ENCODE results near the gene MCTP1.

DNA sequence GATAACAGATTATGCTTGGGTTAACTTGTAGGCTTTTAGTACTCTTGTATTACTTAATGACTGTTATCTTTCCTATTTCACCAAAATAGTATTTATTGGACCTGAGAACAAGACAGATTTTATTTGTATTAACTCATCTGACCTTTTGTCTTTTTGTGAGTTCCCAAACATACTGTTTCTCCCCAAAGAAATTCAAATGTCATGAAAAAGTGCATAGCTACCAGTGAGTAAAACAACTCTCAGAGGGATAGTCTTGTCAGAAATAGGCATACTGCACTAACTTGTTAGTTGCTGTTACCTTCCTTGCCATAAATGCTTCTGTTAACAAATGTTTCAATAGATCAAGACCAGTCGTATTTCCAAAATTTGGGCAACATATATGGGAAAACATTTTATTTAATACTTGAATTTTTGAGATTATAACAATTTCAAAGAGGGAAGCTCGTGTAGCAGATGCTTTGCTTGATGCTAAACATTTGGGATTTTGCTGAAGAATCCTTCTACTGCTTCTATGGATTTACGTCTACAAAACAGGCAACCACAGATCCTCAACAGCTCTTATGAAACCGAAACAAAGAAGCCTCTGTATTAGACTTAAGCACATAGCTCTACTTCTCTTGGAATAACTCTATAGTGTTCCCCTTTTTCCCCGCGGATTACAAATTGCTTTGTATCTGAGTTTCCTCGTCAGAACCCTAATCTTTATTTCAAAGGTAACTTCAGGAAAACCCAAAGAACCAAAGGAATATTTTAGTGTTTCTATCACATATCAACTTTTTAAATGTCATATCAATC lies 248.8 kb downstream of the MCTP1 start:
- TF ChIP-seq, protein P1, sequence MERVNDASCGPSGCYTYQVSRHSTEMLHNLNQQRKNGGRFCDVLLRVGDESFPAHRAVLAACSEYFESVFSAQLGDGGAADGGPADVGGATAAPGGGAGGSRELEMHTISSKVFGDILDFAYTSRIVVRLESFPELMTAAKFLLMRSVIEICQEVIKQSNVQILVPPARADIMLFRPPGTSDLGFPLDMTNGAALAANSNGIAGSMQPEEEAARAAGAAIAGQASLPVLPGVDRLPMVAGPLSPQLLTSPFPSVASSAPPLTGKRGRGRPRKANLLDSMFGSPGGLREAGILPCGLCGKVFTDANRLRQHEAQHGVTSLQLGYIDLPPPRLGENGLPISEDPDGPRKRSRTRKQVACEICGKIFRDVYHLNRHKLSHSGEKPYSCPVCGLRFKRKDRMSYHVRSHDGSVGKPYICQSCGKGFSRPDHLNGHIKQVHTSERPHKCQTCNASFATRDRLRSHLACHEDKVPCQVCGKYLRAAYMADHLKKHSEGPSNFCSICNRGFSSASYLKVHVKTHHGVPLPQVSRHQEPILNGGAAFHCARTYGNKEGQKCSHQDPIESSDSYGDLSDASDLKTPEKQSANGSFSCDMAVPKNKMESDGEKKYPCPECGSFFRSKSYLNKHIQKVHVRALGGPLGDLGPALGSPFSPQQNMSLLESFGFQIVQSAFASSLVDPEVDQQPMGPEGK (CRISPR knock-in tag; IDR thresholded peaks at IDR 0.05; ENCODE audit: borderline replicate concordance), result no peak
- TF ChIP-seq ZNF565 (CRISPR knock-in tag; conservative IDR thresholded peaks at IDR 0.05; ENCODE audit: low read depth) (no peak), ZFP30 (CRISPR knock-in tag; IDR thresholded peaks at IDR 0.05) (no peak), PPARA (CRISPR knock-in tag; IDR thresholded peaks at IDR 0.05; ENCODE audit: borderline replicate concordance) (no peak), ARNTL (CRISPR knock-in tag; IDR thresholded peaks at IDR 0.05; ENCODE audit: borderline replicate concordance, low read depth) (no peak), ZC3H10 (CRISPR knock-in tag; IDR thresholded peaks at IDR 0.05) (no peak)
- TF ChIP-seq, protein P2, sequence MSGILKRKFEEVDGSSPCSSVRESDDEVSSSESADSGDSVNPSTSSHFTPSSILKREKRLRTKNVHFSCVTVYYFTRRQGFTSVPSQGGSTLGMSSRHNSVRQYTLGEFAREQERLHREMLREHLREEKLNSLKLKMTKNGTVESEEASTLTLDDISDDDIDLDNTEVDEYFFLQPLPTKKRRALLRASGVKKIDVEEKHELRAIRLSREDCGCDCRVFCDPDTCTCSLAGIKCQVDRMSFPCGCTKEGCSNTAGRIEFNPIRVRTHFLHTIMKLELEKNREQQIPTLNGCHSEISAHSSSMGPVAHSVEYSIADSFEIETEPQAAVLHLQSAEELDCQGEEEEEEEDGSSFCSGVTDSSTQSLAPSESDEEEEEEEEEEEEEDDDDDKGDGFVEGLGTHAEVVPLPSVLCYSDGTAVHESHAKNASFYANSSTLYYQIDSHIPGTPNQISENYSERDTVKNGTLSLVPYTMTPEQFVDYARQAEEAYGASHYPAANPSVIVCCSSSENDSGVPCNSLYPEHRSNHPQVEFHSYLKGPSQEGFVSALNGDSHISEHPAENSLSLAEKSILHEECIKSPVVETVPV (CRISPR knock-in tag; IDR thresholded peaks at IDR 0.05), result no peak
- TF ChIP-seq, protein P3, sequence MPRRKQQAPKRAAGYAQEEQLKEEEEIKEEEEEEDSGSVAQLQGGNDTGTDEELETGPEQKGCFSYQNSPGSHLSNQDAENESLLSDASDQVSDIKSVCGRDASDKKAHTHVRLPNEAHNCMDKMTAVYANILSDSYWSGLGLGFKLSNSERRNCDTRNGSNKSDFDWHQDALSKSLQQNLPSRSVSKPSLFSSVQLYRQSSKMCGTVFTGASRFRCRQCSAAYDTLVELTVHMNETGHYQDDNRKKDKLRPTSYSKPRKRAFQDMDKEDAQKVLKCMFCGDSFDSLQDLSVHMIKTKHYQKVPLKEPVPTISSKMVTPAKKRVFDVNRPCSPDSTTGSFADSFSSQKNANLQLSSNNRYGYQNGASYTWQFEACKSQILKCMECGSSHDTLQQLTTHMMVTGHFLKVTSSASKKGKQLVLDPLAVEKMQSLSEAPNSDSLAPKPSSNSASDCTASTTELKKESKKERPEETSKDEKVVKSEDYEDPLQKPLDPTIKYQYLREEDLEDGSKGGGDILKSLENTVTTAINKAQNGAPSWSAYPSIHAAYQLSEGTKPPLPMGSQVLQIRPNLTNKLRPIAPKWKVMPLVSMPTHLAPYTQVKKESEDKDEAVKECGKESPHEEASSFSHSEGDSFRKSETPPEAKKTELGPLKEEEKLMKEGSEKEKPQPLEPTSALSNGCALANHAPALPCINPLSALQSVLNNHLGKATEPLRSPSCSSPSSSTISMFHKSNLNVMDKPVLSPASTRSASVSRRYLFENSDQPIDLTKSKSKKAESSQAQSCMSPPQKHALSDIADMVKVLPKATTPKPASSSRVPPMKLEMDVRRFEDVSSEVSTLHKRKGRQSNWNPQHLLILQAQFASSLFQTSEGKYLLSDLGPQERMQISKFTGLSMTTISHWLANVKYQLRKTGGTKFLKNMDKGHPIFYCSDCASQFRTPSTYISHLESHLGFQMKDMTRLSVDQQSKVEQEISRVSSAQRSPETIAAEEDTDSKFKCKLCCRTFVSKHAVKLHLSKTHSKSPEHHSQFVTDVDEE (CRISPR knock-in tag; IDR thresholded peaks at IDR 0.05), result no peak

All from SK-N-SH treated with all-trans-retinoic acid at 6 μM for 48 hours (cell line).